HG03558 (cell line): ENCODE results near the gene TNNC1.

Source experiments
- ATAC-seq: cut with Tn5 transposase; IDR thresholded peaks from one replicate; pipeline ENCODE4 v1.9.1; 2021; ENCODE audit warnings: moderate number of reproducible peaks; ENCODE audit not compliant: unreplicated experiment; ENCODE audit errors: extremely low read depth

Gene TNNC1

GRCh38 chr3:52443791-52444687 is 9.8 kb downstream of the TNNC1 start:
- no peak for ATAC-seq

- no peak for ATAC-seq
Measured at GRCh38 chr3:52443268-52443610, 10.6 kb downstream of the TNNC1 start.

DNA sequence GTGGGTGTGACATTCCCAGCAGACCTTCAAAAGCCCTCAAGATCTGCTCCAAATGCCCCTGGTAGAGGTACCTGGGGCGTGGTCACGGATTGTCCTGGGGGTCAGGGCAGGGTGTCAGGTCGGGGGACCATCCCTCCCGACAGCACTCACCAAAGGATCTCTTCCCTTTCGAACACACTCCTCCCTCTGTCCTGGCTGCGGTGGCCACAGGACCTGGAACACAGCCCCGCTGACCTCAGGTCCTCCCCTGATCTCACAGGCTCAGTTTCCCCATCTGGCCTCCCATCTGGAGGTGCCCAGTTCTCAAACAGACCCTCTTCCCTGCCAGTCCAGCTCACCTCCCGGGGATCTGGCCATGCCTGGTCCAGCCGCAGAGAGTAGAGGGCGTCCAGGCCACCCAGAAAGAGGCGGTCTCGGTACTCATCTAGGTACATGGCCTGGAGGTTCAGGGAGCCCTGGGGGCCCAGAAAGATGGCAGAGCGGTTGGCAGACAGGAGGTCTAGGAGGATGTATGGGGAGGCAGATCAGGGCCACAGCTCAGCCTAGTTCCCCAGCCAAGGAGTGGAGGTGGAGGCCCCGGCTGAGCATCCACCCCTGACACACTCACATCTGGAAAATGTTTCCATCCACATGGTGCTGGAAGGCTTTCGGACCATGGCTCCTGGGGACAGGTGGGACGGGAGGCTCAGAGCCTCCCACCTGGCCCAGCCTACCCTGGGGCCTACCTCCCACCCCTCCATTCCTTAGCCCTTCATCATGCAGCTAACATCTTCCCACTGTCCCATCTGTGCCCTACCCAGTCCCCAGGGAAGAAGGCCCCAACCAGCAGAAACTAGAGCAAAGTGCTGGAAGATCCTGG is 11.2 kb downstream of the TNNC1 start:
- no peak for ATAC-seq

GRCh38 chr3:52441772-52442332 is 12.0 kb downstream of the TNNC1 start:
- ATAC-seq, result no peak

GRCh38 chr3:52441091-52441771 is 12.6 kb downstream of the TNNC1 start:
- no peak for ATAC-seq

- ATAC-seq, result no peak
Measured at GRCh38 chr3:52440671-52441070, 13.2 kb downstream of the TNNC1 start.

- no peak for ATAC-seq
Measured at GRCh38 chr3:52440249-52440551, 13.6 kb downstream of the TNNC1 start.

DNA sequence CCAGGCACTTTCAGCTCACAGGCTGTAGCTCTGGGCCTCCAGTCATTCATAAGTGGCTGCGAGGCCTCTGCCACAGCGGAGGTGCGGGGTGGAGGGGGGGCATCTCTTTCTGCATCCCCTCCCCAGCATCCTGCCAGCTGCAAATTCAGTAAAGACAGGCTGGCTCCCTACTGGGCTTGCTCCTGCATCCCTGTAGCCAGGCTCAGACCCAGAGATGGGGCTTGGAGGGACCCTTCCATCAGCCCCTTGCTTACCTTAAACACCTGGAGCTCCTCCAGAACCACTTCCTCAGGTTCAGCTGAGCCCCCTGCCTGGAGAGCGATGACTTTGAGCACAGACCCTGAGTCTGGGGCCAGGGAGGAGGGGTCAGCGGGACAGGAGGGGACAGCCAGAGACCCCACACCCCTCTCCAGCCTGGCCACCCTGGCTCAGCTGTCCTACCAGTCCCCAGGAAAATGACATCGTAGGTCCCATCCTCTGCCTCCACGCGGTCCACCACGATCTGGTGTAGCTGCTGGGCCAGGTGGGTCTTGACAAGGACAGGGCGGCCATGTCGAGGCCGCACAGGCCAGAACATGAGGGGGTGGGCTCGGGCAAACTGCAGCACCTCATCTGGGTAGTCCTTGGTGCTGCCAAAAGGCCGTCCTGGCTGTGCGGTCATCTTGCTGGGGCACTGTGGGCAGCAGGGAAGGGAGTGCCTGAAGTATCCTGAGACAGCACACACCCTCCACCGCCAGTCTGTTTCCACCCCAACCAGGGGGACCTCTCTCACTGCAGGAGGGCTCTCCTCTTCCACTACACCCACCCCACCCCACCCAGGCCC is 14.2 kb downstream of the TNNC1 start:
- no peak for ATAC-seq

GRCh38 chr3:52438579-52439425 is 15.0 kb downstream of the TNNC1 start:
- ATAC-seq, result no peak

DNA sequence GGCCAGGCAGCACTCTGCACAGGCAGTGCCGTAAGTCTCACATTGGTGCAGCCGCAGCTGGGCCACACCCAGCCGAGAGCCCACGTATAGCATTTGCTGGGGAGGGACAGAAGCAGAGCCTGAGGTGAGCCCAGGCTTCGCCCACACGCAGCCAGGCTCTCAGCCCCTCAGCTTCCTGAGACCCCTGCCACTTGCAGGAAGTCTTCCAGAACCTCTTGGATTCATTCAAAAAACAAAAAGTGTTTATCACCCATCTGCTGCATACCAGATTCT is 15.8 kb downstream of the TNNC1 start:
- no peak for ATAC-seq

DNA sequence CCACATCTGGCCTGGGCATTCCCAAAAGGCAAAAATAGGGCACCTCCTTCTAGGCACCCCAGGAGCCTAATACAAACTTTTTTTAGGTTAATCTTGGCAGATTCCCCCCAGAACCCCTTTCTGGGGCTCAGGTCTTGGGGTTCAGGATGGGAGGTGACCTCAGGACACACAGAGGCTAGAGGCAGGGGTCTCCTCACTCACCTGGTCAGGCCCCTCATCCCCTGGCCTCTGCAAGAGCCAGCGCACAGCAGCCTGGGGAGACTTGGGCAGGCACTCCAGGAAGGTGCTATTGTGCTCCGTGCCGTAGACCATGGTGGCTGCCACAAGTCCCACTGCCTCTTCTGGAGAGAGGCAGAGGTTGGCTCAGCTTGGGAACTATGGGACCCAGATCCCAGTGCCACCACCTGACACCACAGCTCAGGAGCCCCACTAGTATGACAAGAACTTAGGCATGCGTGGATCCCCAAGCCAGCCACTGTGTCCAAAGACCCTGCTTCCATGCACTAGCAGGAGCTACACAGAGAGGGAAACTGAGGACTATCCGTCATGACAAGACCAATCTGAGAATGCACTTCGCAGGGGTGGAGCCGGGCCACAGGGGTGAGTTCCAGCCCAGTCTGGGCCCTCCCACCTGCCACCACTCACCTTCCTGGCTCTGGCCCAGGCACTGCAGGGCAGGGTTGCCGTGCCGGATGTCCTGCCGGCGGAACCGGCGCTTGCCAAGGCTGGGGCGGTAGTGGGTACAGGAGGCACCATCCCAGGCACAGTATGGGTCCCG is 16.3 kb downstream of the TNNC1 start:
- no peak for ATAC-seq

- ATAC-seq, result no peak
Measured at GRCh38 chr3:52436500-52437149, 17.2 kb downstream of the TNNC1 start.

DNA sequence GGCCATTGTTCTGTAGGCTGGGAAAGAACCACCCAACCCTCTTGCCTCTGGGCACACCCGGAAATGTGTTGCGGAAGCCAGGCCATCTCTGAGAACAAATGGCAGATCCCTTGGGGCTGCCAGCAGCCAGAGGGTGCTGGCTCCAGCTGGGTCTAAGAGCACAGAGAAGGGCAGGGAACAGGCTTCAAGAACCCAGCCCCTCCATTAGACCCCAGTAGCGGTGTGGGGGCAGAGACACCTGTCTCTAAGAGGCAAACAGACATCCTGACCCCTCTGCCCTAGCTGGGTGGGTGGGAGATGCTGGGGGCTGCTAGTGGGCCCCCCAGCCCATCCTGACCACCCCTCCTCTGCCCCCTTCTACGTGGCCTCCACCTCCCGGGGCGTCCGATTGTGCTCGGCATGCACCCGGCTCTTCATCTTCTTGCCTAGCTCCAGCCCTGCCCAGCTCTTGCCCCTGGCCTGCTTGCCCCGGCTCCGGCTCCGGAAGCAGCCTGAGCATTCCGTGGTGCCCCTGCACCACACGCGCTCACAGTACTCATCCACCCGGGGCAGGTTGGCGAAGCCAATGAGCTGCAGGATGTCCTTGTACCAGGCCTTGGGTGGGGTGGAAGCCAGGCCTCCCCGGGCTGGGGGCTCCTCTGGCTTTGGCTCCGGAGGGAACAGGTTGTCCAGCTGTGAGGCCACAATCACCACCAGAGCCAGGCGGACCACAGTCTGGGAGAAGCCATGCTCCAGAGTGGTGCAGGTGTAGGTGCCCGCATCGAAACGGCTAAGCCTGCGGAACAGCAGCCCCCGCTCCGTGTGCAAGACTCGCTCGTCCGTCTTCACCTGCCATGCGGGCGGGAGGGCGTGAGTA is 18.4 kb downstream of the TNNC1 start:
- no peak for ATAC-seq

- ATAC-seq, result no peak
Measured at GRCh38 chr3:52434491-52435115, 19.2 kb downstream of the TNNC1 start.

GRCh38 chr3:52433996-52434479 is 19.8 kb downstream of the TNNC1 start:
- no peak for ATAC-seq

DNA sequence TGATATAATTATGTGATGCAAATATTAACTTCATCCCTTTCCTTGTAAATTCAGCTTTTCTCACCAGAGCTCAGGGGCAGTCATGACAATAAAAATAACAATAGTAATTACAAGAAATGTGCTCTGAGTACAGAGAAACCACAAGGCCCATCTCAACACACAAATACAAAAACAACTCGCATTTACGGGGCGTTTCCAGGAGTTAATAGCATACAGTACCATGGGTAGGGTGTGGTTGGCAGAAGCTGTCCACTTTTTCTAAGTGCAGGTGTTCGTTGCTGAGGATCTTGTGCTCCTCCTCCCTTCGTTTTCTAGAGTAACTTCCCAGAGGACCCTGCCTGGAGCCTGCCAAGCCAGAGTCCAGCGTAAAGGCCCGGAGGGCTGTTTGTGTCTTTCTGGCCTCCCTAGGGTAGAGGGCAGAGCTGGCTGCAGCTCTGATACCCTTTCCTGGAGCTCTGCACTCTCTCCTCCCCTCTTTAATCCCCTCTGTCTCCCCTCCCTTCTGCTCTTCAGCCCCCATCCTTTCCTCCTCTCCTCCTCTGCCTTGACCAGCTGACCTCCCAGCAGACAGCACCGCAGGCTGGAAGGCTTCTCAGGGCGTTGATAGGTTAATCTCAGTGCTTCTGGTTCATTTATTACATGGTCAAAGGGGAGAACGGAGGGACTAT is 20.4 kb downstream of the TNNC1 start:
- no peak for ATAC-seq
